Measurements from ENCODE around the gene SUGCT.

SUGCT gene

GRCh38 chr7:40134428-40135316 is at the start of gene SUGCT, which contains the start of gene MPLKIP:
TSS of gene SUGCT (plus strand) at chr7:40135005.
TSS of gene MPLKIP (minus strand) at chr7:40134622. CDS start at chr7:40134567, 55 bp downstream.
- H3K4me3 ChIP-seq, result peak within 1 kb of the TSS; percentile 94
- peak within 1 kb of the TSS; percentile 85 to 93 for H3K27ac ChIP-seq
- DNase-seq (ENCODE audit: low spot score), result peak; percentile 89
- TF ChIP-seq CTCF (IDR thresholded peaks at IDR 0.05), result peak; percentile 96

DNA sequence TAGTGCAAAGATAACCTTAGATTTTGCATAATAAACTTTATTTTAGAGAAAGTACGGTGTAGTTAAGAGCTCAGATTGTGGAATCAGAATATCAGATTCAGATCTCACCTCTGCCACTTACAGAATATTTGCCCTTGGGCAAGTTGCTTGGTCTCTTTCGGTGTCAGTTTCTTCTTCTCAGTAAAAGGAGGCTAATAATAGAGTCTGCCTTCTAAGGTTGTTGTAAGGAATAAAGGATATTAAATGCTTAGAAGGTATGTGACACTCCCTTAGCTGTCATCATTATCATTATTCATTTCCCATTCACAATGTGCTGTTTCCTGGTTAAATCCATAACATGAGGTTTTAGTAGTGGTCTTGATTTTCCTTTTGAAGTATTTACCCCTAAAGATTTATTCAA is 42.6 kb upstream of the SUGCT start:
- TF ChIP-seq CTCF (IDR thresholded peaks at IDR 0.05), result no peak
- DNase-seq (ENCODE audit: low spot score), result no peak
- H3K4me3 ChIP-seq, result no peak overlapping the region
- no peak overlapping the region for H3K27ac ChIP-seq

DNA sequence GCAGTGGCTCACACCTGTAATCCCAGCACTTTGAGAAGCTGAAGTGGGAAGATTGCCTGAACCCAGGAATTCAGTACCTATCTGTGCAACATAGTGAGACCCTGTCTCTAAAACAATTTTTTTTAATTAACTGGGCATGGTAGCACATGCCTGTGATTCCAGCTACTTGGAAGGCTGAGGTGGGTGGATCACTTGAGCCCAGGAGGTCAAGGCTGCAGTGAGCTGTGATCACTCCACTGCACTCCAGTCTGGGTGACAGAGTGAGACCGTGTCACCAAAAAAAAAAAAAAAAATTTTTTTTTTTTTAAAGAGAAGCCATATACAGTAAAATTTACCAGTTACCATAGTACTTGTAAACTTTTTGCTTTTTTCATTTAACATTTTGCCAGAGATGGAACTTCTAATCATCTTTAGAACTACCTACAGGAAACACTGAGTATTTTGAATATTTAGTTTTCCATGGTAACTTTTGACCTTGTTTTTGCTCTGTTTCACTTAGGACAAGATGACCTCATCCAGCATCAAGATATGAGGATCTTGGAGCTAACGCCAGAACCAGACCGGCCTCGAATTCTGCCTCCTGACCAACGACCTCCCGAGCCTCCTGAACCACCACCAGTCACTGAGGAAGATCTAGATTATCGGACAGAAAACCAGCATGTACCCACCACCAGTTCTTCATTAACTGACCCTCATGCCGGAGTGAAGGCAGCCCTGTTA is 41.0 kb upstream of the SUGCT start:
- DNase-seq (ENCODE audit: low spot score), result no peak
- no peak overlapping the region for H3K4me3 ChIP-seq
- H3K27ac ChIP-seq, result no peak overlapping the region
- no peak for TF ChIP-seq CTCF (IDR thresholded peaks at IDR 0.05)

DNA sequence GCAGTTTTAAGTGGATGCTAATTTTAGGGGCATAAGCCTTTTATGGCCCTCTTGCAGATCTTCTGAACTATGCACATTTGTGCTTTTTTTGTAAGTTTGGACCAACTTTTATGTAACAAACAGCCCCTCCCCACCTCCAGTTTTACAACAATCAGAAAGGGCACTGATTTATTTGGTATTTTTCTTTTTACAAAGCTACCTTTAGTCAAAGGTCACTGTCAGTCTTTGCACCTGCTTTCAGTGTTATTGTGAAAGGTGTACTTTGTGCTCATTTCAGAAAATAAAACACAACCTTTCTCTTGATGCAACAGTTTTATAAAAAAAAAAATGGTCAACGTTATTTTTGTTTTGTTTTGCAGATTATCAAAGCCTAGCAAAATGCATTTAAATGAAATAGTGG is 39.6 kb upstream of the SUGCT start:
- H3K27ac ChIP-seq, result no peak overlapping the region
- no peak overlapping the region for H3K4me3 ChIP-seq
- TF ChIP-seq CTCF (IDR thresholded peaks at IDR 0.05), result no peak
- no peak for DNase-seq (ENCODE audit: low spot score)

DNA sequence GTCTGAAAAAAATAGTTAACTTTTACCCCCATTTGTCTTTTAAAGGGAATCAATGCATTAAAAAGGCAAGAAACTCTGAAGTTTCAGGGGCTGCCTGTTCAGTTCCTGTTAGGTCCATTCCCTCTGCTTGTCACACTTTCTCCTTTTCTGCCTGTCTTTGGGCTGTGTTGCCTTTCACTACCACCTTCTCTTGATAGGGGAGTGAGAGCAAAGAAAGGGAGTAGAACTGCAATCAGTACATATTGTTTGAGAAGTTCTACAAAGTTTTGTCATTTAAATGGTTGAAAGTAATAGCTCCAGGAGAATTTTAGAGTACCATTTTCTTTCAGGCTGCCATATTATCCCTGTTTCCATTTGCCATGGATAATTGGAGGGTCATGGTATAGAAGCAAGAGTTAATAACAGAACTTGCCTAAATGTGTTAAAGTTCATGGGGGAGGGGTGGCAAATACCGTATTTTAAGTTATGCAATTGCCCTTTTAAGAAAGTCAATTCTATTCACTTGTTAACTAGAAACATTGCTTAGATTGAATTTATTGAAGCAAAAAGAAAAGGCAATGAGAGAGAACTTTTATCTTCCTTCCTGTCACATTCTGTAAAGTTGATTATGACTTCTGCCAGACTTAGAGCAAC is 39.0 kb upstream of the SUGCT start:
- no peak for TF ChIP-seq CTCF (IDR thresholded peaks at IDR 0.05)
- H3K27ac ChIP-seq, result no peak overlapping the region
- H3K4me3 ChIP-seq, result no peak overlapping the region
- no peak for DNase-seq (ENCODE audit: low spot score)

DNA sequence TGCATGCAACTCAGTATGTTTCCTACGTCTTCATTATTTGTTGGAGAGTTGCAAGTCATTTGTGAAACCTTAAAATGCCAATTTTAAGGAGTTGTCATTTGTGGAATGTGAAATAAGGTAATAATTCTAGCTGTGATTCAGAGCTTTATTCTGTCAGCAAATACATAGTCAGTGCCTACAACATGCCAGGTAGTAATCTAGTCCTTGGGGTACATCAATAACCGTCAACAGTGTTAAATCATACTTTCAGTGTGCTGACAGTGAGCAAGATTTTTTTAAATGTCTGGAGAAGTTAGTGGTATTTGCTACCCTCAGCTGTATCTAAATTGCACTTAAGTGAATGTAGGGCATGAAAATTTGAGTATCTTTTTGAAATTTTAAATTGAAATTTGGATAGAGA is 37.1 kb upstream of the SUGCT start:
- no peak for DNase-seq (ENCODE audit: low spot score)
- TF ChIP-seq CTCF (IDR thresholded peaks at IDR 0.05), result no peak
- Histone ChIP-seq H3K27ac (no peak overlapping the region), H3K4me3 (no peak overlapping the region)

Data from coronary artery (tissue), 2 donors.